Panc1 (cell line): ENCODE results near the gene KRT78.

Experiments used
- CTCF ChIP-seq: fragments of 450-650 bp; IDR thresholded peaks from 2 replicates; pipeline ENCODE4 v1.5.1; 2017; ENCODE audit warnings: mild to moderate bottlenecking
- POLR2AphosphoS5 ChIP-seq: IDR thresholded peaks from 2 replicates; pipeline ENCODE4 v1.6.1; 2012; ENCODE audit warnings: mild to moderate bottlenecking, low read depth, low read length, moderate library complexity
- SIN3A ChIP-seq: IDR thresholded peaks from 2 replicates; pipeline ENCODE4 v1.6.1; 2012; ENCODE audit warnings: low read depth, mild to moderate bottlenecking, low read length, moderate library complexity, borderline replicate concordance; ENCODE audit not compliant: insufficient read depth
- TCF7L2 ChIP-seq: IDR thresholded peaks from 2 replicates; pipeline ENCODE4 v1.6.1; 2011; ENCODE audit warnings: mild to moderate bottlenecking, low read depth, low read length, inconsistent platforms

- TF ChIP-seq CTCF: no peak
- TF ChIP-seq POLR2AphosphoS5: no peak
- TF ChIP-seq SIN3A: no peak
- TF ChIP-seq TCF7L2: no peak
Measured at GRCh38 chr12:52820521-52820920, 28.3 kb downstream of the KRT78 start.
